Psoas muscle (tissue), 8 donors: ENCODE data around the gene SYCP3. TPM values are rescaled to one million over a fixed set of nuclear protein-coding genes. Genes with fewer than 3 reads are reported as not detected.
"Not testable (repeated sequence)": the region's sequence is repeated elsewhere in the genome, so short reads cannot be mapped to it uniquely, and the experiment has no call there.

Source experiments
- ATAC-seq, 4 donors: fragments of 200-7000 bp; cut with Tn5 transposase; one replicate each; pipeline ENCODE4 v1.9.1; 2020; ENCODE audit warnings: moderate library complexity in 3 of 4, mild to moderate bottlenecking in 2 of 4
- DNase-seq, 2 donors: peaks; one replicate each; pipeline ENCODE4 v3.0.0-alpha.2; 2020
- H3K27ac ChIP-seq: fragments of 200-600 bp; one replicate; pipeline ENCODE4 v1.8.0; 2022
- H3K27me3 ChIP-seq, 3 donors: fragments of 200-600 bp in 1 of 3; one replicate each; pipeline versions ENCODE4 v1.6.1 to v1.8.0; 2013 to 2022; ENCODE audit warnings: low read length in 2 of 3, mild to moderate bottlenecking in 2 of 3, moderate library complexity in 1 of 3; ENCODE audit not compliant: insufficient read depth in 3 of 3
- H3K36me3 ChIP-seq, 2 donors: fragments of 200-600 bp in 1 of 2; one replicate each; pipeline versions ENCODE4 v1.6.1 to v1.8.0; 2013 to 2022; ENCODE audit warnings: low read depth in 1 of 2, mild to moderate bottlenecking in 1 of 2, moderate library complexity in 1 of 2; ENCODE audit not compliant: insufficient read depth in 1 of 2
- H3K4me1 ChIP-seq: fragments of 200-600 bp; one replicate; pipeline ENCODE4 v1.8.0; 2022
- H3K4me3 ChIP-seq: fragments of 200-600 bp; one replicate; pipeline ENCODE4 v1.8.0; 2022; ENCODE audit warnings: mild to moderate bottlenecking
- H3K9me3 ChIP-seq: fragments of 200-600 bp; one replicate; pipeline ENCODE4 v1.8.0; 2022
- WGBS, 3 donors: extraction: QIAGEN DNeasy Blood & Tissue Kit; methylation state at CpG; one replicate each; pipeline versions ENCODE4 v1.1.6 to v1.1.7; 2013; 5-methylcytosine and 5-hydroxymethylcytosine counted together
- intact Hi-C, 2 donors: fragments of 100-400 bp; cut with DNase I; formaldehyde crosslinking; loops; one replicate each; pipeline versions ENCODE4 v1.11.0 to v1.14.2; 2022
- polyA plus RNA-seq, 3 donors: library from polyadenylated mRNA; stranded (reverse); fragments of 200-250 nt; gene quantifications; one replicate each; pipeline ENCODE4 v1.2.3, GENCODE V29; 2013
- total RNA-seq, 4 donors: library from RNA; stranded (reverse); fragmentation: NEBNext Ultra II Directional in 2 of 4; extraction: Animal tissue kit (Norgen Biotek cat#: 25700) in 2 of 4; gene quantifications; one replicate each; pipeline versions ENCODE4 v1.2.1 to v1.2.4, GENCODE V29; 2021 to 2023
- TF ChIP-seq, protein P1 (sequence below): fragments of 200-600 bp; IDR thresholded peaks from one replicate; pipeline ENCODE4 v1.8.0; 2022; ENCODE audit warnings: antibody characterized with exemption
- donor health status: healthy with polysubstance abuse.
- donor health status: DM: no; HTN: no; CAD: no; lungs with moderate emphysema.
- donor health status: Bipolar disorder and iron deficiency.
- donor health status: healthy.
- donor health status: DM: yes; HTN: yes; CAD: no.
- donor health status: DM: no; HTN: no; CAD: no.
- donor health status: DM: no; HTN: no; CAD: no.
- donor health status: DM: yes; HTN: yes; CAD: no.

SYCP3 gene
- total and polyA plus RNA-seq, 7 donors, result 0.04 to 0.28 (median 0.23) TPM; not detected in 4

DNA sequence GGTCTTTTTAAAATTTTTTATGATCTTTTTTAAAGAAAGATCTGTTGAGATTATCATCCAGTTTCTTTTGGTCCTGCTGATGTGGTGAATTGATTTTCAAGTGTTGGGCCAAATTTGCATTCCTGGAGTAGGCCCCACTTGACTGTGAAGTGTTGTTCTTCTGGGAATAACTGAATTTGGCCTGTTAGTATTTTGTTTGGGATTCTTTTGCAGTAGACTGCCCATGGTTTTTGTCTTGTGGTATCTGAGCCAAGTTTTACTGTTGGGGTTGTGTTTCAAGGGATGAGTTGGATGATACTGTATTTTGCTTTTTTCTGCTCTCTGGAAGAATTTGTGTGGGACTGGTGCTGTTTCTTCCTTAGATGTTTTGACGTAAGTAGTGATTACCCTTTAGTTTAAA, 4.0 kb upstream of the SYCP3 start:
- WGBS, 3 donors, result 76 to 94% (median 80%) methylated on average over 1 of the region's 1 CpG
- H3K4me3 ChIP-seq, result no peak overlapping the region
- H3K9me3 ChIP-seq, result no peaks in the 10 kb centered on the region
- no peaks in the 10 kb centered on the region for H3K4me1 ChIP-seq
- H3K27ac ChIP-seq, result no peak overlapping the region
- no peaks in the 10 kb centered on the region for H3K27me3 ChIP-seq
- TF ChIP-seq, protein P1, sequence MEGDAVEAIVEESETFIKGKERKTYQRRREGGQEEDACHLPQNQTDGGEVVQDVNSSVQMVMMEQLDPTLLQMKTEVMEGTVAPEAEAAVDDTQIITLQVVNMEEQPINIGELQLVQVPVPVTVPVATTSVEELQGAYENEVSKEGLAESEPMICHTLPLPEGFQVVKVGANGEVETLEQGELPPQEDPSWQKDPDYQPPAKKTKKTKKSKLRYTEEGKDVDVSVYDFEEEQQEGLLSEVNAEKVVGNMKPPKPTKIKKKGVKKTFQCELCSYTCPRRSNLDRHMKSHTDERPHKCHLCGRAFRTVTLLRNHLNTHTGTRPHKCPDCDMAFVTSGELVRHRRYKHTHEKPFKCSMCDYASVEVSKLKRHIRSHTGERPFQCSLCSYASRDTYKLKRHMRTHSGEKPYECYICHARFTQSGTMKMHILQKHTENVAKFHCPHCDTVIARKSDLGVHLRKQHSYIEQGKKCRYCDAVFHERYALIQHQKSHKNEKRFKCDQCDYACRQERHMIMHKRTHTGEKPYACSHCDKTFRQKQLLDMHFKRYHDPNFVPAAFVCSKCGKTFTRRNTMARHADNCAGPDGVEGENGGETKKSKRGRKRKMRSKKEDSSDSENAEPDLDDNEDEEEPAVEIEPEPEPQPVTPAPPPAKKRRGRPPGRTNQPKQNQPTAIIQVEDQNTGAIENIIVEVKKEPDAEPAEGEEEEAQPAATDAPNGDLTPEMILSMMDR, result no peak
- peaks cover 8 to 92% of the 10 kb centered on the region in 2 donors for H3K36me3 ChIP-seq
- DNase-seq, result no peak
- intact Hi-C loops, result no loop called here
- no peak for ATAC-seq

DNA sequence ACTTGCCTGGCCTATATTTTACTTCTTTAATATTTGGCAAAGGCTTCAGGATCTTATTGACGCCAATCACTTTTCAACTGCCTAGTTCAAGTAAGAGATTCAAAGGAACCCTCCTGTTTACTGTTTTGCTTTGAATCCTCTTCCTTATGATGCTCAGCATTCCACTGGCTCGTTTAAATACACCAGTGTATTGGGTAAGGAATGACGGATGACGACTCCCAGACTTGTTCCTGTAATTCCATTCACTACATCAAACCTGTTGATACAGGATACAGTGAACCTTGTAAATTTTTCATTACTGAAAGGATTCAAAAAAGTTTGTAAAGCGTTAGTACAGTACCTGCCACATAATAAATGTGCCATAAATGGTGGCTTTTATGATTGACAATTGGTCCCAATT, 1.7 kb upstream of the SYCP3 start:
- no peak overlapping the region for H3K27ac ChIP-seq
- peaks cover 2 to 91% of the 10 kb centered on the region in 2 donors for H3K36me3 ChIP-seq
- ATAC-seq (no peak), DNase-seq (no peak)
- H3K9me3 ChIP-seq, result no peaks in the 10 kb centered on the region
- H3K4me3 ChIP-seq, result no peak overlapping the region
- 84 to 93% (median 89%) methylated on average over 5 of the region's 5 CpGs for WGBS, 3 donors
- no peaks in the 10 kb centered on the region for H3K27me3 ChIP-seq
- intact Hi-C loops, result no loop called here
- TF ChIP-seq, protein P1, result no peak
- no peaks in the 10 kb centered on the region for H3K4me1 ChIP-seq

DNA sequence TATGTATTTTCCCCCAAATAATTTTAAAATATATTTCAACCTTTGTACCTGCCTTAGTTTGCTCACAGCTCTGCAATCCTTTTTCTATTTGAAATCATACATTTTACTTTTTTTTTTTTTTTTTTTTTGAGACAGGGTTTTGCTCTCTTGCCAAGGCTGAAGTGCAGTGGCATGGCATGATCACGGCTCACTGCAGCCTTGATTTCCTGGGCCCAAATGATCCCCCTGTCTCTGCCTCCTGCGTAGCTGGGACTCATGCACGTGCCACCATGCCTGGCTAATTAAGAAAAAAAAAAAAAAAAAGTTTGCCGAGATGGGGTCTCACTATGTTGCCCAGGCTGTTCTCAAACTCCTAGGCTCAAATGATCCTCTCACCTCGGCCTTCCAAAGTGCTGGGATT, 1.3 kb upstream of the SYCP3 start:
- Histone ChIP-seq H3K4me1 (no peaks in the 10 kb centered on the region), H3K4me3 (no peak overlapping the region), H3K27me3 (no peaks in the 10 kb centered on the region), H3K9me3 (no peaks in the 10 kb centered on the region), H3K27ac (no peak overlapping the region), H3K36me3 (peaks cover 2 to 90% of the 10 kb centered on the region in 2 donors)
- intact Hi-C loops, result no loop called here
- TF ChIP-seq, protein P1, result no peak
- DNase-seq (no peak), ATAC-seq (no peak)
- WGBS, 3 donors, result 91 to 96% (median 92%) methylated on average over 5 of the region's 5 CpGs

DNA sequence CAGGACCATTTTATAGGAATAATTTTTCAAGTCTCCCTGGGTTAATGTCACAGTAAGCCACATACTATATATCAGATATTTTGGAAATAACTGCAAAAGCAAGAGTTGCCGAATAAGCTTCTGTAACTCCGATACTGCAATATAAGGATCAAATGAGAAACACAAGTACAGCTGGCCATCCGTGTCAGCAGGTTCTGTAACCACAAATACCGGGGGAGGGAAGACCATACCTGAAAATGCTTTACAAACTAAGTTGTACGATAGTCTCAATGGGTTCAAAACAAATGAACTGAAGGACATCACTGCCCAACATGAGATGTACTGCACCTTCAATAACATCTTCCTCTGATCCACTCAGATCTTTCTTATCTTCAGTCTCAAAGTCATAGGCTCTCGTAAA, 1.8 kb downstream of the SYCP3 start:
- 77 to 91% (median 79%) methylated on average over 6 of the region's 6 CpGs for WGBS, 3 donors
- H3K4me3 ChIP-seq, result no peak overlapping the region
- peaks cover 0 to 88% of the 10 kb centered on the region in 2 donors for H3K36me3 ChIP-seq
- intact Hi-C loops, result no loop called here
- no peak for ATAC-seq
- DNase-seq, result no peak
- no peaks in the 10 kb centered on the region for H3K9me3 ChIP-seq
- no peak overlapping the region for H3K27ac ChIP-seq
- TF ChIP-seq, protein P1, result no peak
- H3K27me3 ChIP-seq, result no peaks in the 10 kb centered on the region
- H3K4me1 ChIP-seq, result no peaks in the 10 kb centered on the region

DNA sequence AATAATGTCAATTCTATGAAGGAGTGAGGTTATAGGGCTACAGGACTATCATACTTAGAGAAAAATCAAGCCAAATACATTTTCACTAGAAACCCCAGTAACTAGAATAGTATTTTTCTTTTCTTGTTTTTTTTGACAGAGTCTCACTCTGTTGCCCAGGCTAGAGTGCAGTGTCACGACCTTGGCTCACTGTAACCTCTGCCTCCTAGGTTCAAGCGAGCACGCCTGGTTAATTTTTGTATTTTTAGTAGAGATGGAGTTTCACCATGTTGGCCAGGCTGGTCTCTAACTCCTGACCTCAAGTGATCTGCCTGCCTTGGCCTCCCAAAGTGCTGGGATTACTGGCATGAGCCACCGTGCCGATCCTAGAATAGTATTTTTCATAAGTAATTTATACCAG, 4.8 kb downstream of the SYCP3 start:
- H3K27me3 ChIP-seq, DNase-seq, intact Hi-C loops, H3K27ac ChIP-seq, H3K4me3 ChIP-seq, H3K4me1 ChIP-seq, ATAC-seq, H3K9me3 ChIP-seq: not testable (repeated sequence)
- H3K36me3 ChIP-seq, result peaks cover 5 to 96% of the 10 kb centered on the region in 2 donors
- 39 to 65% (median 41%) methylated on average over 5 of the region's 5 CpGs for WGBS, 3 donors
